GM21390 (cell line): Measurements from ENCODE around the gene RAB10.
"Not testable (repeated sequence)": the region's sequence is repeated elsewhere in the genome, so short reads cannot be mapped to it uniquely, and the experiment has no call there.

Experiments used
- ATAC-seq: cut with Tn5 transposase; IDR thresholded peaks from one replicate; pipeline ENCODE4 v1.9.1; 2021; ENCODE audit not compliant: unreplicated experiment

The RAB10 gene

GRCh38 chr2:26086779-26087178 lies 52.9 kb downstream of the RAB10 start:
- no peak for ATAC-seq

DNA sequence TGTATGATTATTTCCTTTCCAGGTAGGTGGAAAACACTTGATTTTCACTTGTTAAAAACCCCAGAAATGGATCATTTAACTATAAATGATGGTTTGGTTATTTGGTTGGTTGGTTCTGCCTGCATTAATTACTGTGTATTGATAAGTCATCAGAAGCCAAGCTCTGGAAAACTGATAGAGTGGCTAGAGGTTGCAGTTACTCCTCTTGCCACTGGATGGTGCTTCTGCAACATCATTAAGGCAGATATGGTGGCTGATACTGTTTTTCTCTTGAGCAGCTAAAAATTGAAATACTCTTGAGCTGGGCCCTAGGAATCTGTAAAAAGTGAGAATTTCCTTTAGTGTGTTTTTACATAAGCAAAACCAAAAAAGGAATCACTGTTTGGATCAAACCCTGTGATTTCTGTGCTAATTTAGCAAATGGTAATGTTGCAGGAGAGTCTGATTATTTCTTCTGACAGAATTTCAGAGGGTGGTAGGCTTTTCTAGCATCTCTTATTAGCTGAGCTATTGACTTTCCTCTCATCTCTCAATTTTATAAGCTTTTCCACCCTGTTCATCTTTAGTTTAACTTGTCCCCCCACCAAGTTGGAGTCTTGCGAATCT lies 54.3 kb downstream of the RAB10 start:
- no peak for ATAC-seq

GRCh38 chr2:26088931-26089330 lies 55.0 kb downstream of the RAB10 start:
- not testable (repeated sequence) for ATAC-seq

GRCh38 chr2:26089337-26089736 lies 55.5 kb downstream of the RAB10 start:
- ATAC-seq, result no peak

GRCh38 chr2:26095758-26096157 lies 61.9 kb downstream of the RAB10 start:
- ATAC-seq, result no peak

DNA sequence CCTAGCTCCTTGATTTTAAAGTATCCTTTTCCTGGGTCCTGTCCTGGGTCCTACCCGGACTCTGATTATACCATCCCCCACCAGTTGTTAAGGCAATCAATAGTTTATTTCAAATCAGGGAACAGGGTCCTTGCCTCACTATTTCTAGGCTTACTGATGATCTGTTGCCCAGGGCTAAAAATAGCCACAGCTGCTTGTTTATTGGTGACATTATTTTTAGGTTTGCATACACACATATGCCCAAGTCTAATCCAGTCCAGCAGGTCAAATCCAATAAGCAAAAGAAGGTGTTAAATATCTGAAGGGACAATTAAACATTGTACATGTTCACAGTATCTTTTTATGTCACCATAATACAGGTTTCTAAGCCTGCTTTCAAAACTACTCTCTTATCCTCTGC lies 66.0 kb downstream of the RAB10 start:
- ATAC-seq, result no peak

- no peak for ATAC-seq
Observed at GRCh38 chr2:26100384-26100783, 66.5 kb downstream of the RAB10 start.

DNA sequence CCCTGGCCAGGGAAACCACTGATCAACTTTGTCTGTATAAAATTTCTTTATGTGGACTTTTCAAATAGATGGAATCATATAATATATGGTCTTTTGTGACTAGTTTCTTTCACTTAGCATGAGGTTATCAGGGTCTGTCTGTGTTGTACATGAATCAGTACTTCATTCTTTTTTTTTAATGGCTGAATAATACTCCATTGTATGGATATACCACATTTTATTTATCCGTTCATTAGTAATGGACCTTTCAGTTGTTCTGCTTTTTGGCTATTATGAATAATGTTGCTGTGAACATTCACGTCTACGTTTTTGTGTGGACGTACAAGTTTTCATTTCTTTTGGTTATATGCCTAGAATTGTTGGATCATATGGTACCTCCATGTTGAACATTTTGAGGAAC lies 69.9 kb downstream of the RAB10 start:
- ATAC-seq, result no peak

DNA sequence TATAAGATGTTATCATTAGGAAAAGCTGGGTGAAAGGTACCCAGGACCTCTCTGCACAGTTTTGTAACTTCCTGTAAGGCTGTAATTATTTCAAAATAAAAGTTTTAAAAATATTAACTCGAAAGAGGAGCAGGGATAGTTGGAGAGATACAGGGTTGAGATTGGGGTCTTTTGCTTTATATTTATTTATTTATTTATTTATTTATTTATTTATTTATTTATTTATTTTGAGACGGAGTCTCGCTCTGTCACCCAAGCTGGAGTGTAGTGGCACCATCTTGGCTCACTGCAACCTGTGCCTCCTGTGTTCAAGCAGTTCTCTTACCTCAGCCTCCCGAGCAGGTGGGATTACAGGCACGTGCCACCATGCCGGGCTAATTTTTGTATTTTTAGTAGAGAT lies 74.8 kb downstream of the RAB10 start:
- ATAC-seq, result not testable (repeated sequence)

DNA sequence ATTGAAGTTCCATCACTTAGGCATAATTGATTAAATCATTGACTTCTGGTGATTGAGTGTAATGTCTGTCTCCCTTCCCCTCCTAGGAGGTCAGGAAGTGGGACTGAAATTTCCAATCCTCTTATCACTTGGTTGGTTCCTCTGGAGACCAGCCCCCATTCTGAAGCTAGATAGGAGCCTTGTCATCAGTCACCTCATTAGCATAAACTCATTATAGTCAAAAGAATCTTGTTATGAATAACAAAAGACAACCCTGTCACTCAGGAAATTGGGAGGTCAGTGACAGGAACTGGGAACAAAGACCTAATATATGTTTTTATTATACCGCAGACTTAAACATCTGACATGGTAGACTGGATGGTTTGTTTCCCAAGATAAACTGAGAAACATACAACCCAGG lies 78.3 kb downstream of the RAB10 start:
- no peak for ATAC-seq

GRCh38 chr2:26114151-26114550 lies 80.3 kb downstream of the RAB10 start:
- no peak for ATAC-seq

GRCh38 chr2:26118682-26119081 lies 84.8 kb downstream of the RAB10 start:
- ATAC-seq, result no peak

- ATAC-seq, result no peak
Observed at GRCh38 chr2:26119521-26119920, 85.6 kb downstream of the RAB10 start.

GRCh38 chr2:26122630-26123029 lies 88.7 kb downstream of the RAB10 start:
- ATAC-seq, result no peak

- no peak for ATAC-seq
Observed at GRCh38 chr2:26123426-26123825, 89.5 kb downstream of the RAB10 start.

DNA sequence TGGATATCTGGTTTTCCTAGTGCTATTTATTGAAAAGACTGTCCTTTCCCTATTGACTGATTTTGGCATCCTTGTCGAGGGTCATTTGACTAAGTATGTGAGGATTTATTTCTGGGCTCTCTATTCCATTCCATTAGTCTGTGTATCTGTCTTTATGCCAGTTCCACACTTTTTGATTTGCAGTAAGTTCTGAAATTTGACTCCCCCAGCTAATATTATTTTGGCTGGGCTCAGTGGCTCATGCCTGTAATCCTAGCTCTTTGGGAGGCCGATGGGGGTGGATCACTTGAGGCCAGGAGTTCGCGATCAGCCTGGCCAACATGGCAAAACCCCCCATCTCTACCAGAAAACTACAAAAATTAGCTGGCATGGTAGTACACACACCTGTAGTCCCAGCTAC lies 92.2 kb downstream of the RAB10 start:
- no peak for ATAC-seq

- ATAC-seq, result no peak
Observed at GRCh38 chr2:26128176-26128575, 94.3 kb downstream of the RAB10 start.

GRCh38 chr2:26130763-26131162 lies 96.9 kb downstream of the RAB10 start:
- ATAC-seq, result no peak

DNA sequence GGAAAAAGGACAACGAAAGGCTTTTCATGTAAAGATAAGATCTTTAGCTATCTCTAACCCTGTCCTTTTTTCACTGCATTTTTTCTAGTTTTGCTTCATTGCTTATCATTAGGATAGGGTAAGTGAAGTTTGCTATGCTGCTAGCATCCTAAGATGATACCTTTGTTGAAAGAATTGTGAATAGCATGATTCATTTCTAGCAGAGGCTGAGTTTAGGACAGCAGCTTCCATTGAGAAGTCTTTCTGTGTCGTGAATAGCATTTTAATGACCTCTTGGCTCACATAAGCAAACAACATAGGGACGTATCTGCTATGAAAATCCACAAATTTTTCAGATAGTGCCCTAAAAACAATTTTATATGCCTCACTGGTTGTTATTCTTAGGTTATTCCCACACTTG lies 102.6 kb downstream of the RAB10 start:
- no peak for ATAC-seq

GRCh38 chr2:26139269-26140183 lies 105.6 kb downstream of the RAB10 start:
- ATAC-seq, result no peak

DNA sequence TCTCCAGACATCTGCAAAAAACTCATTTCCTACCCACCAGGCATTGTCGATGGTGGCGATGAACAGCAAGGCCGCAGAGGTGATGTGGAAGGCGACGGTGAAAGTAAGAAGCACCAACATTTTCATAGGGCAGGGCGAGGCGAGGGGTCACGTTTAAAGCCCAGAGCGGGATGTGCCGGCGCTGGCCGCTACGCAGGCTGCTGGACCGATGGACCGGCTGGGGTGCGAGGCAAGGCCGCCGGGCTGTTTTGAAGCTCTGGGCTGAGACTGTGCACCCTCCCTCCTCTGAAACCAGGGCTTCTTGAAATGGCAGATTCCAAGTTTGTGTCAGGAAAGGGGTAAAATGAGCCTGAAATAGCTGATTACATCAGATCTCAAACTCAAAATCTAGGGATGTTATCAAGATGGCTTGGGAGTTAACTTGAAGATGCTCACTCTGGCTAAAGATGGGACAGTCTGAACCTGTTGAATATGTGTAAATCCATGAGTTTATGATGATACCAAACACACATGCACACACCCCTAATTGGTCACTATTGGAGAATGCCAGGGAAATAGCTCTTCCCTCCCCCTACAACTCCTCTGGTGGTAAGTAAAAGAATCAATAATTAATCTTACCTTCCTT lies 107.4 kb downstream of the RAB10 start:
- no peak for ATAC-seq

- no peak for ATAC-seq
Observed at GRCh38 chr2:26144031-26144430, 110.1 kb downstream of the RAB10 start.
